GM18951 (cell line): Measurements from ENCODE around the gene ZNG1B.
"Not testable (repeated sequence)": the region's sequence is repeated elsewhere in the genome, so short reads cannot be mapped to it uniquely, and the experiment has no call there.

ENCODE experiments used
- in situ Hi-C: fragments of 300-500 bp; cut with MboI; formaldehyde crosslinking; loops from one replicate; pipeline ENCODE4 v1.12.0; 2022; ENCODE audit warnings: low sequenced_read_pairs, mixed read lengths, inconsistent platforms; ENCODE audit not compliant: unreplicated experiment

ZNG1B gene

DNA sequence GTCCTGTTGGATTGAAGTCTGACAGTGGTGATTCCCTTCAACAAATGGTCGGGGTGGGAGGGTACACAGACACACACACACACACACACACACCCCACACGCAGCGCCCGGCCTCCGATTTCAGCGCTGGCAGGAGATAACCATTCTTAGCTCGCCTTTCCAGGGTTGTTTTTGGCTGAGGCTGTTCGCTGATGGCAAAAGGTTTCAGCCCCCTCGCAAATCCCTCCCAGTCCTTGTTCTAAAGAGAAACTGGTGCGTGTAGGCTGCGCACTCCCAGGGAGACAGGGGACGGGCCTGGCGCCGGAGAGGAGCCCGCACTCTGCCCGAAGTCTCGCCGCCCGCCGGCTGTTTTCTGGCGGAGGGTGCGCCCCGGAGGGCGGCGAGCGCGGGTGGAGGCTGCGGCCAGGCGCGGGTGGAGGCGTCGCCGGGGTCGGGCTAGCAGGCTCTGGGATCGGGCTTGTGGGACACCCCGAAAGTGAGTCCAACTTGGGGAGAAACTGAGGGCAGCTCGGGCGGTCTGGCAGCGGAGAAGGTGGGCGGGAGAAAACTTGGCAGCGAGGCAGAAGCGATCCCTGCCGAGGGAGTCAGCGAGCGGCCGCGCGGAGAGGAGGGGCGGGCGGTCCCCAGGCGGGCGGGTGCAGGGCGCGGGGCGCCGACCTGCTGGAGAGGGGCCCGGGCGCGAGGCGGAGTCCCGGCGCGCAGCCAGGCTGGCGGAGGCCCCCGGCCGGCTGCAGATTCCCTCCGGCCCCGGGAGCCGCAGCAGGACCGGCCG lies 103.9 kb downstream of the ZNG1B start:
- in situ Hi-C loops: not testable (repeated sequence)

DNA sequence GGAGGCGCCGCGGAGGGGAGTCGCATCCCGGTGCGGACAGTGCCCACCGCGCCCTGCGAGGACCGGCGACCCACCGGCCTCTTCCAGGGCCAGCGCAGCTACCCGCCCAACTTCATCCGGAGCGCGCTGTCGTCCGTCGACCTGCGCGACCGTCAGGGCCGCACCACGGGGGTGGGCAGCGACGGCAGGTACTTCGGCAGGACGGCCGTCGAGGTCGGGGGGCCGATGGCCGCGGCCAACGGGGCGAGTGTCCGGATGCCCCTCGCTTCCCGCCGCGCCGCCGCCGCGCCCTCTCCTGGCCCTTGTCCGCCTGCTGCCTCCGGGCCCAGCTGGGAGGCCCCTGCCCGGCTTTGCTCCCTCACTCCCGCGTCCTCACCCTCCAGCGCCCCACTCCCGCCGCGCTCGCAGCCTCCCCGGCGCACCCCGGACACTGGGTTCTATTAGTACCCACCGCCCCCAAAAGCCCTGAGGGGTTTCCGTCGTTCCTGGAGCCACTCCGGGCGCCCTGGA lies 104.5 kb downstream of the ZNG1B start:
- in situ Hi-C loops: not testable (repeated sequence)

DNA sequence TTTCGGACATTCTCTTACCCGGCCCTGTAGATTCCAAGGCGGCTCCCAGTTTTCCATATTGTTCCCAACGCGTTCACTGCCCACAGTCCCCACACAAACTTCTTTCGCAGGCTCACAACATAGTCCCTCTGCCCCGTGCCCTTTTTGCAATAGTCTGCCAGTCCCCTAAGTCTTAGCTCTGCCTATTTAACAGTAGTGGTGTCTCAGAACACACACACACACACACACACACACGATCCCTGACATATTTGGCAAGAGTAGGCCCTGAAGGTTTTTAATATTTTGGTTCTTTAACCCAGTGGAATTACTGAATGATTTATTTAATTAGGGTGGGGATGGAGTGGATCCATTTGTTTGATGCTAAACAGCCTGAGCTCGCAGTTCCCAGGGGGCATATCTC lies 105.0 kb downstream of the ZNG1B start:
- in situ Hi-C loops: not testable (repeated sequence)
